Measurements from ENCODE around the gene SIGLEC15.
"Not testable (repeated sequence)": the region's sequence is repeated elsewhere in the genome, so short reads cannot be mapped to it uniquely, and the experiment has no call there.

SIGLEC15 gene

DNA sequence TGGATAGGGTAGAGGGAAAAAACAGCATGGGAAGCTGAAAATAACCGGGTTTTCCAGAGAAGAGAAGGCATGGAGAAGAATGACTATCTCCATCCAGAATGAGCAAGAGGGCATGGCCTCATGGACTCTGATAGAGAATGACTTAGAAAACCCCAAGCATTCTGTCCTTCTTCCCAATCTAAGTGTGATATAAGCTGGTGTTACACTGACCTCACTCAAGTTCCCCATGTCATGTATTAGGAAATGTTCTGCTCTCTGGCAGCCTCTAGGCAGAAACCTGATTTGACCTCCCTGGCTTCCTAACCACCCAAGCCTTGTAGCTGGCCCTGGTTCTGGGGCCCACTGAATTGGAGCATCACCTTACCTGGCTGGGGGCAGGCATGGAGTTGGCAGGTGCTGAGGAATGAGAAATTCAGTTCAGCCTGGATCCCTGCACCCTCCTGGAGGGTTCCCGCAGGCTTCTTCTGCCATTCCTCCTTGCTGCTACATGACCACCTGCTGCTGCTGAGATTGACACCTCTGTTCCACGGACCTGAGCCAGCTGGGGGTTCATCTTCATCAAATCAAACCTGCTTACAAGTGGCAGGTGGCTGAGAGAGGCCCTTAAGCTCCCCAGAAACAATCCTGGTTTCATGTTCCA is 5.2 kb upstream of the SIGLEC15 start:
- TF ChIP-seq, protein P1, sequence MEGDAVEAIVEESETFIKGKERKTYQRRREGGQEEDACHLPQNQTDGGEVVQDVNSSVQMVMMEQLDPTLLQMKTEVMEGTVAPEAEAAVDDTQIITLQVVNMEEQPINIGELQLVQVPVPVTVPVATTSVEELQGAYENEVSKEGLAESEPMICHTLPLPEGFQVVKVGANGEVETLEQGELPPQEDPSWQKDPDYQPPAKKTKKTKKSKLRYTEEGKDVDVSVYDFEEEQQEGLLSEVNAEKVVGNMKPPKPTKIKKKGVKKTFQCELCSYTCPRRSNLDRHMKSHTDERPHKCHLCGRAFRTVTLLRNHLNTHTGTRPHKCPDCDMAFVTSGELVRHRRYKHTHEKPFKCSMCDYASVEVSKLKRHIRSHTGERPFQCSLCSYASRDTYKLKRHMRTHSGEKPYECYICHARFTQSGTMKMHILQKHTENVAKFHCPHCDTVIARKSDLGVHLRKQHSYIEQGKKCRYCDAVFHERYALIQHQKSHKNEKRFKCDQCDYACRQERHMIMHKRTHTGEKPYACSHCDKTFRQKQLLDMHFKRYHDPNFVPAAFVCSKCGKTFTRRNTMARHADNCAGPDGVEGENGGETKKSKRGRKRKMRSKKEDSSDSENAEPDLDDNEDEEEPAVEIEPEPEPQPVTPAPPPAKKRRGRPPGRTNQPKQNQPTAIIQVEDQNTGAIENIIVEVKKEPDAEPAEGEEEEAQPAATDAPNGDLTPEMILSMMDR (IDR thresholded peaks at IDR 0.05; ENCODE audit: borderline replicate concordance, control extremely low read depth, extremely low read depth, insufficient read depth, missing control alignments): no peak
- in situ Hi-C loops (cut with MboI; ENCODE audit: low sequenced_read_pairs, unreplicated experiment): no loop called here
- DNase-seq (ENCODE audit: low spot score): no peak

DNA sequence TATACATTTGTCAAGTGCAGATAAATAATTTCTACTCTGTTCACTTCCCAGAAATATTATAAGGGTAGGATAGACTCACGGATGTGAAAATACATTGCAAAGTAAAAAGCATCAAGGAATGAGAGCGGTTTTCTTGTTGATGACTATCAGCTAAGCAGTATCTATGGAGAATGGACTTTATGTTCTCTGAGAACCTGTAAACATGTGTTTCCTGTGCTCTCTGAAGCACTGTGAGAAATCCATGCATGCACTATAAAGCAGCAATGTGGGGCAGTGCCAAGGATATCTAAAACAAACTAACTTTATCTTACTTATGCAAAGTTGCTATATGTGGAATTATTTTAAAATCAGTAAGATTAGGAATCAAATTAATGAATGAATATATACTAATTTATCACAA is 4.4 kb upstream of the SIGLEC15 start:
- no peak for DNase-seq (ENCODE audit: low spot score)
- in situ Hi-C loops (cut with MboI; ENCODE audit: low sequenced_read_pairs, unreplicated experiment): no loop called here
- TF ChIP-seq, protein P1 (IDR thresholded peaks at IDR 0.05; ENCODE audit: borderline replicate concordance, control extremely low read depth, extremely low read depth, insufficient read depth, missing control alignments): no peak

- DNase-seq (ENCODE audit: low spot score): no peak
- TF ChIP-seq, protein P1 (IDR thresholded peaks at IDR 0.05; ENCODE audit: borderline replicate concordance, control extremely low read depth, extremely low read depth, insufficient read depth, missing control alignments): no peak
- in situ Hi-C loops (cut with MboI; ENCODE audit: low sequenced_read_pairs, unreplicated experiment): no loop called here
Measured at GRCh38 chr18:45821711-45822110, 3.8 kb upstream of the SIGLEC15 start.

- in situ Hi-C loops (cut with MboI; ENCODE audit: low sequenced_read_pairs, unreplicated experiment): no loop called here
- no peak for DNase-seq (ENCODE audit: low spot score)
- TF ChIP-seq, protein P1 (IDR thresholded peaks at IDR 0.05; ENCODE audit: borderline replicate concordance, control extremely low read depth, extremely low read depth, insufficient read depth, missing control alignments): no peak
Measured at GRCh38 chr18:45826084-45826483, 609 bp downstream of the SIGLEC15 start.

GRCh38 chr18:45826716-45827115 is 1.2 kb downstream of the SIGLEC15 start:
- DNase-seq (ENCODE audit: low spot score); in situ Hi-C loops (cut with MboI; ENCODE audit: low sequenced_read_pairs, unreplicated experiment): not testable (repeated sequence)

DNA sequence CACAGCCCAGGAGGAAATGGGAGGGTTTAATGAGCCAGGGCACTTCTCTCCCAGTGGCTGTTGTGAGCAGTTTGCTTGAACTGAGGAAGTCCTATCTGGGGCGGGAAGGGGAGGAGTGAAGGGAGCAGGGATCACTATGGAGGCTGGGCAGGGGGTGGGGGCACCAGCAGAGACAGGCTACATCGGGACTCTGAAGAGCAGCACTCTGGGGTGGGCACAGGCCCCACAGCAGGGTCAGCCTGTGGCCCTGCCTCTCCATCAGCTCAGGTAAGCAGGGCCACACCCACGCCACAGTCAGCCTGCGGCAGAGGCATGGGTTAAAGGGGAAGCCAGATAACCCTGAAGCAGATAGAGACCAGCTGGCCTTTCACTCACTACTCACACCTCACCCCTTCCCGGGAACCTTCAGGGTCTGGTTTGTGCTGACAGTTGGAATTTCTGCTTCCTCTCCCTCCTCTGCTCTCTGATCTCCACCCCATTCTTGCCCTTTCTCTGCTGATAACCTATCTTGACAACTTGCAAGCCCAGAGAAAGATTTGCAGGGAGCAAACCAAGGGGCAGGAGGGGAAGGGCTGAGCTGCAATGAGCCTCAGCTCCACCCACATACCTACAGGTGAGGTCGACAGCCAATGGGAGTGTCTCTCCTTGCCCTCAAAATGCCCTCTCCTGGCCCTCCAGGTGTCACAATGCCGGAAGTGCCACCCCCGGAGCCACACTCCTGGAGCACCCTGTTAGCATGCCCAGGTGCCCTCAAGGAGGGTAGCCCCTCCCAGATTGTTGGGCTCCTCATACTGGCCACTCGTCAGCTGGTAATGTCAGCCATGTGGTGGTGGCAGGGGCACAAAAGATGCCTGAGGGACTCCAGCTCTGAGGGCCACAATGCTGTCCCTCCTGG is 3.7 kb downstream of the SIGLEC15 start:
- TF ChIP-seq, protein P1 (IDR thresholded peaks at IDR 0.05; ENCODE audit: borderline replicate concordance, control extremely low read depth, extremely low read depth, insufficient read depth, missing control alignments): no peak
- no peak for DNase-seq (ENCODE audit: low spot score)
- in situ Hi-C loops (cut with MboI; ENCODE audit: low sequenced_read_pairs, unreplicated experiment): no loop called here

DNA sequence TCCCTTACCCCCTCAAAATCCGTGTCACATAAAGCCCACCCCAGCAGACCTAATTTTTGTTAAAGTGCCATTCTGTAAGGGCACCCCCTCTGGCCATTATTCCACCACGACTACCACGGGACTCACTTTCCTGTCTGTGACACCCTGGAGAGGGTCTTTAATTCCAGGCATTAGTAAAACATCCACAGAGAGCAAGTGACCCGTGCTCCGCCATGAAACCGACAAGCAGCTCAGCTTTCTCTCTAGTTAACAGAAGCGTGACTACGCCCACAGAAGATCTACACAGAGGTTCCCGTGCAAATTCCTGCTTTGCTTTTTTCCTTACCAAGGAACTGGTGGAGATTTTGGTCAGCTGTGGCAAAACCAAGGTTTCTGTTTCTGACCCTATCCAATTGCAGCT is 4.4 kb downstream of the SIGLEC15 start:
- in situ Hi-C loops (cut with MboI; ENCODE audit: low sequenced_read_pairs, unreplicated experiment): no loop called here
- no peak for DNase-seq (ENCODE audit: low spot score)
- TF ChIP-seq, protein P1 (IDR thresholded peaks at IDR 0.05; ENCODE audit: borderline replicate concordance, control extremely low read depth, extremely low read depth, insufficient read depth, missing control alignments): no peak
